CD4-positive, alpha-beta T cell (primary cell): Measurements from ENCODE around the gene CSNK1E. TPM values are rescaled to one million over a fixed set of nuclear protein-coding genes. Genes with fewer than 3 reads are reported as not detected.

Experiments used
- ATAC-seq: fragments of 200-7000 bp; cut with Tn5 transposase; one replicate; pipeline ENCODE4 v1.10.0; 2022; ENCODE audit warnings: mild to moderate bottlenecking; ENCODE audit not compliant: poor library complexity
- CTCF ChIA-PET: fragments of 350-600 bp; sonication (Branson Sonifier 250); formaldehyde crosslinking; loops from one replicate; lab custom pipeline; 2021; ENCODE audit warnings: antibody characterized with exemption, inconsistent platforms; lab: Charles Lee
- POLR2A ChIA-PET: fragments of 350-600 bp; sonication (Branson Sonifier 250); formaldehyde crosslinking; loops from one replicate; lab custom pipeline; 2021; ENCODE audit warnings: antibody characterized with exemption, inconsistent platforms; lab: Charles Lee
- DNase-seq, 14 experiments: peaks; one replicate each; pipeline ENCODE4 v3.0.0-alpha.2; 2013 to 2020; ENCODE audit warnings: mixed read lengths in 2 of 14
- H3K27ac ChIP-seq, 2 donors: one replicate each; pipeline versions ENCODE4 v1.5.1 to v1.7.0; 2013; ENCODE audit warnings: low read length in 2 of 2, low read depth in 1 of 2, mild to moderate bottlenecking in 1 of 2
- H3K27me3 ChIP-seq, 2 experiments: 1 replicate in 1 of 2; 2 replicates in 1 of 2; pipeline versions ENCODE4 v1.6.1 to v1.7.0; 2013; ENCODE audit warnings: low read length in 2 of 2, control low read depth in 1 of 2, mild to moderate bottlenecking in 1 of 2, moderate library complexity in 1 of 2; ENCODE audit not compliant: insufficient read depth in 2 of 2, control insufficient read depth in 1 of 2
- H3K36me3 ChIP-seq: one replicate; pipeline ENCODE4 v1.6.1; 2013; ENCODE audit warnings: low read length, control low read depth; ENCODE audit not compliant: insufficient read depth
- H3K4me1 ChIP-seq: one replicate; pipeline ENCODE4 v1.6.1; 2013; ENCODE audit warnings: low read length, control low read depth; ENCODE audit not compliant: insufficient read depth
- H3K4me3 ChIP-seq: one replicate; pipeline ENCODE4 v1.5.1; 2013; ENCODE audit warnings: mild to moderate bottlenecking, low read length, moderate library complexity
- H3K9me3 ChIP-seq, 2 experiments: 1 replicate in 1 of 2; 2 replicates in 1 of 2; pipeline versions ENCODE4 v1.6.1 to v1.7.0; 2013; ENCODE audit warnings: low read length in 2 of 2, mild to moderate bottlenecking in 2 of 2, control low read depth in 1 of 2, moderate library complexity in 1 of 2; ENCODE audit not compliant: control insufficient read depth in 1 of 2, insufficient read depth in 1 of 2
- H3K27ac Mint-ChIP-seq: one replicate; pipeline ENCODE4 v1.8.0; 2020; ENCODE audit warnings: mixed read lengths
- H3K27me3 Mint-ChIP-seq: one replicate; pipeline ENCODE4 v1.8.0; 2021; ENCODE audit warnings: mixed read lengths
- H3K36me3 Mint-ChIP-seq: one replicate; pipeline ENCODE4 v1.8.0; 2021; ENCODE audit warnings: low read depth, mixed read lengths
- H3K4me1 Mint-ChIP-seq: one replicate; pipeline ENCODE4 v1.8.0; 2021; ENCODE audit warnings: low read depth, mixed read lengths
- H3K4me3 Mint-ChIP-seq: one replicate; pipeline ENCODE4 v1.8.0; 2020; ENCODE audit warnings: mild to moderate bottlenecking, mixed read lengths
- H3K9me3 Mint-ChIP-seq: one replicate; pipeline ENCODE4 v1.8.0; 2020; ENCODE audit warnings: mixed read lengths
- CTCF ChIP-seq: fragments of 200-600 bp; IDR thresholded peaks from one replicate; pipeline ENCODE4 v1.8.0; 2022; ENCODE audit warnings: antibody characterized with exemption, mild to moderate bottlenecking
- intact Hi-C, 2 experiments: fragments of 100-400 bp; cut with DNase I in 1 of 2; cut with micrococcal nuclease in 1 of 2; formaldehyde crosslinking; loops; one replicate each; pipeline versions ENCODE4 v1.15.1 to v1.9.0; 2023 to 2025; cut with DNase I, micrococcal nuclease
- total RNA-seq, 174 experiments: library from RNA in 2 of 174; stranded (reverse) in 2 of 174; gene quantifications; one replicate each; pipeline ENCODE4 v1.2.3 and lab custom pipeline; 2021 to 2026

Gene CSNK1E
- total RNA-seq, 2 experiments from 2014 or later = 208 to 217 TPM

- Histone ChIP-seq H3K4me3 (no peak overlapping the region), H3K36me3 (peaks cover 2% of the 10 kb centered on the region), H3K27ac (peak overlapping the region; percentile 41 to 78), H3K4me1 (peaks cover 79% of the 10 kb centered on the region), H3K9me3 (no peaks in the 10 kb centered on the region), H3K27me3 (no peaks in the 10 kb centered on the region)
- DNase-seq (peak; percentile 23 to 91 (median 48)), ATAC-seq (peak; percentile 96)
- no peaks in the 10 kb centered on the region for H3K9me3 Mint-ChIP-seq
- CTCF ChIA-PET = interaction anchor here (0.7 kb wide), 1 partner anchor 1757 kb away, joined by 3 read pairs; no protein-coding TSS in a partner anchor
- H3K36me3 Mint-ChIP-seq = peaks cover 17% of the 10 kb centered on the region
- H3K27ac Mint-ChIP-seq = peak overlapping the region; percentile 96
- intact Hi-C loops = loop anchor here in 1 of 2 experiments (10.0 kb wide), 1 partner anchor 62 kb away; the partner anchor contains the start of gene MAFF
- no peak for TF ChIP-seq CTCF
- H3K27me3 Mint-ChIP-seq = no peaks in the 10 kb centered on the region
- peak overlapping the region; percentile 82 for H3K4me3 Mint-ChIP-seq
- POLR2A ChIA-PET = interaction anchor here (0.5 to 1.5 kb wide), 11 partner anchors 20 to 1052 kb away, joined by 3 to 6 read pairs (median 4); partner anchors contain the start of genes MAFF, PLA2G6 and RPL3
- peaks cover 79% of the 10 kb centered on the region for H3K4me1 Mint-ChIP-seq
These were observed 50.1 kb downstream of the CSNK1E start for GRCh38 chr22:38267086-38267485.

DNA sequence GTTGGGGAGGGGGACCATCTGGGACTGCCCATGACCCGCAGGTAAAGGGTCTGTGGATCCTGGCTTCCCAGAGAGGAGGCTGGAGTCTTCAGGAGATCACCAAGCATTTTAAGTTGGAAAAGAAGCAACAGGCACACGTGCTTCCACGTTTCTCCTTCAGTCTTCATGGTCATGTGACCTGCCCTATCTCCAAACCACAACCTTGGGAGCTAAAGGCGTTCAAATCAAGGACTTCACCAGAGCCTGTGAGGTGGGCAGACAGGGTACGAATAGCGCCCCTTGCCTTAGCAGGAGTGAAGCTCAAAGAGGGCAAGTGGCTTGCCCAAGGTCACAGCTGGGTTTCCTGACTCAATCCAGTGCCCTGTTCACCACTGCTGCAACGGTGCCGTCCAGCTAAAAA is 51.1 kb downstream of the CSNK1E start:
- intact Hi-C loops = loop anchor here in 1 of 2 experiments (10.0 kb wide), 1 partner anchor 61 kb away; the partner anchor contains the start of gene MAFF
- ATAC-seq = no peak
- TF ChIP-seq CTCF = no peak
- H3K4me3 Mint-ChIP-seq = peak overlapping the region; percentile 15
- H3K27me3 Mint-ChIP-seq = no peaks in the 10 kb centered on the region
- no peak for DNase-seq
- no peaks in the 10 kb centered on the region for H3K9me3 Mint-ChIP-seq
- H3K4me1 Mint-ChIP-seq = peaks cover 78% of the 10 kb centered on the region
- ChIA-PET CTCF (interaction anchor here (1.0 kb wide), 1 partner anchor 9 kb away, joined by 3 read pairs; no protein-coding TSS in a partner anchor), POLR2A (interaction anchor here (1.2 to 1.5 kb wide), 3 partner anchors 9 to 84 kb away, joined by 4 to 6 read pairs (median 5); partner anchors contain the start of gene PLA2G6)
- Histone ChIP-seq H3K27me3 (no peaks in the 10 kb centered on the region), H3K36me3 (peaks cover 2% of the 10 kb centered on the region), H3K4me1 (peaks cover 72% of the 10 kb centered on the region), H3K9me3 (no peaks in the 10 kb centered on the region), H3K27ac (peak overlapping the region; percentile 9 to 78), H3K4me3 (no peak overlapping the region)
- peak overlapping the region; percentile 96 for H3K27ac Mint-ChIP-seq
- peaks cover 19% of the 10 kb centered on the region for H3K36me3 Mint-ChIP-seq

GRCh38 chr22:38264322-38264843 is 52.9 kb downstream of the CSNK1E start:
- ATAC-seq = no peak
- peaks cover 2% of the 10 kb centered on the region for H3K36me3 ChIP-seq
- H3K9me3 ChIP-seq = no peaks in the 10 kb centered on the region
- peaks cover 24% of the 10 kb centered on the region for H3K36me3 Mint-ChIP-seq
- H3K4me1 ChIP-seq = peaks cover 68% of the 10 kb centered on the region
- H3K4me3 Mint-ChIP-seq = no peak overlapping the region
- no peak for TF ChIP-seq CTCF
- H3K27ac Mint-ChIP-seq = no peak overlapping the region
- intact Hi-C loops = loop anchor here in 1 of 2 experiments (10.0 kb wide), 1 partner anchor 60 kb away; the partner anchor contains the start of gene MAFF
- ChIA-PET CTCF (no interaction called here), POLR2A (no interaction called here)
- H3K9me3 Mint-ChIP-seq = no peaks in the 10 kb centered on the region
- H3K4me1 Mint-ChIP-seq = peaks cover 69% of the 10 kb centered on the region
- DNase-seq = no peak
- no peaks in the 10 kb centered on the region for H3K27me3 ChIP-seq
- H3K27me3 Mint-ChIP-seq = no peaks in the 10 kb centered on the region
- H3K4me3 ChIP-seq = no peak overlapping the region
- H3K27ac ChIP-seq = no peak overlapping the region
